GM12891 (cell line): Measurements from ENCODE around the gene EHMT2.
"Not testable (repeated sequence)": the region's sequence is repeated elsewhere in the genome, so short reads cannot be mapped to it uniquely, and the experiment has no call there.

Experiments used
- POLR2A ChIP-seq: IDR thresholded peaks from 2 replicates; pipeline ENCODE4 v1.6.1; 2011; ENCODE audit warnings: low read depth, low read length, control low read depth
- POLR2AphosphoS5 ChIP-seq: IDR thresholded peaks from 2 replicates; pipeline ENCODE4 v1.6.1; 2011; ENCODE audit warnings: low read depth, low read length, control low read depth
- TAF1 ChIP-seq: IDR thresholded peaks from 2 replicates; pipeline ENCODE4 v1.6.1; 2011; ENCODE audit warnings: low read depth, low read length, control low read depth

GRCh38 chr6:31908255-31908654 is 10.8 kb upstream of the EHMT2 start:
- TF ChIP-seq POLR2A, POLR2AphosphoS5, TAF1: not testable (repeated sequence)
